SK-N-SH (cell line): ENCODE results near the gene SPINT2.

Experiments
- EP300 ChIP-seq, 2 experiments: IDR thresholded peaks; 2 replicates each; pipeline versions ENCODE4 v1.4.0 to v1.6.1; 2012; ENCODE audit warnings: borderline replicate concordance in 1 of 2, low read depth in 1 of 2, low read length in 1 of 2
- EZH2phosphoT487 ChIP-seq: fragments of 200-600 bp; sonication (generic); IDR thresholded peaks from 2 replicates; pipeline ENCODE4 v1.6.1; 2017; ENCODE audit warnings: low read depth, mixed run types, mild to moderate bottlenecking, antibody characterized with exemption, moderate library complexity, borderline replicate concordance
- FOXJ3 ChIP-seq: sonication (generic); formaldehyde crosslinking; IDR thresholded peaks from 2 replicates; pipeline ENCODE4 v1.5.1; 2020; ENCODE audit warnings: mild to moderate bottlenecking, missing genetic modification reagents
- GATA2 ChIP-seq: sonication (generic); formaldehyde crosslinking; IDR thresholded peaks from 2 replicates; pipeline ENCODE4 v1.5.0; 2020; ENCODE audit warnings: mild to moderate bottlenecking, missing genetic modification reagents
- MAX ChIP-seq: IDR thresholded peaks from 2 replicates; pipeline ENCODE4 v1.4.0; 2012; ENCODE audit warnings: low read depth
- NFIC ChIP-seq: IDR thresholded peaks from 2 replicates; pipeline ENCODE4 v1.4.0; 2012; ENCODE audit warnings: borderline replicate concordance
- NRF1 ChIP-seq: IDR thresholded peaks from 2 replicates; pipeline ENCODE4 v1.6.1; 2012; ENCODE audit warnings: low read depth, mild to moderate bottlenecking, low read length
- POLR2AphosphoS5 ChIP-seq: IDR thresholded peaks from 2 replicates; pipeline ENCODE4 v1.6.1; 2012; ENCODE audit warnings: low read depth, low read length
- TCF12 ChIP-seq: IDR thresholded peaks from 2 replicates; pipeline ENCODE4 v1.4.0; 2012
- TF ChIP-seq, protein P1 (sequence below): fragments of 200-600 bp; sonication (generic); IDR thresholded peaks from 2 replicates; pipeline ENCODE4 v1.6.1; 2017; ENCODE audit warnings: antibody characterized with exemption, mild to moderate bottlenecking, moderate library complexity
- TF ChIP-seq, protein P2 (sequence below): IDR thresholded peaks from 2 replicates; pipeline ENCODE4 v1.4.0; 2012; ENCODE audit warnings: low read depth, borderline replicate concordance
- TF ChIP-seq, protein P3 (sequence below): fragments of 150-350 bp; IDR thresholded peaks from 2 replicates; pipeline ENCODE4 v1.6.1; 2017; ENCODE audit warnings: antibody characterized with exemption, low read length, low read depth, borderline replicate concordance
- TF ChIP-seq, protein P4 (sequence below): IDR thresholded peaks from 2 replicates; pipeline ENCODE4 v1.4.0; 2012; ENCODE audit warnings: low read depth, borderline replicate concordance

- TF ChIP-seq, protein P1, sequence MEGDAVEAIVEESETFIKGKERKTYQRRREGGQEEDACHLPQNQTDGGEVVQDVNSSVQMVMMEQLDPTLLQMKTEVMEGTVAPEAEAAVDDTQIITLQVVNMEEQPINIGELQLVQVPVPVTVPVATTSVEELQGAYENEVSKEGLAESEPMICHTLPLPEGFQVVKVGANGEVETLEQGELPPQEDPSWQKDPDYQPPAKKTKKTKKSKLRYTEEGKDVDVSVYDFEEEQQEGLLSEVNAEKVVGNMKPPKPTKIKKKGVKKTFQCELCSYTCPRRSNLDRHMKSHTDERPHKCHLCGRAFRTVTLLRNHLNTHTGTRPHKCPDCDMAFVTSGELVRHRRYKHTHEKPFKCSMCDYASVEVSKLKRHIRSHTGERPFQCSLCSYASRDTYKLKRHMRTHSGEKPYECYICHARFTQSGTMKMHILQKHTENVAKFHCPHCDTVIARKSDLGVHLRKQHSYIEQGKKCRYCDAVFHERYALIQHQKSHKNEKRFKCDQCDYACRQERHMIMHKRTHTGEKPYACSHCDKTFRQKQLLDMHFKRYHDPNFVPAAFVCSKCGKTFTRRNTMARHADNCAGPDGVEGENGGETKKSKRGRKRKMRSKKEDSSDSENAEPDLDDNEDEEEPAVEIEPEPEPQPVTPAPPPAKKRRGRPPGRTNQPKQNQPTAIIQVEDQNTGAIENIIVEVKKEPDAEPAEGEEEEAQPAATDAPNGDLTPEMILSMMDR = no peak
- TF ChIP-seq EP300 (IDR thresholded peaks at IDR 0.05; ENCODE audit: borderline replicate concordance in 1 of 2, low read depth in 1 of 2, low read length in 1 of 2) = no peak
- no peak for TF ChIP-seq MAX
- no peak for TF ChIP-seq FOXJ3 (CRISPR knock-in tag)
- TF ChIP-seq NRF1 = no peak
- TF ChIP-seq, protein P2, sequence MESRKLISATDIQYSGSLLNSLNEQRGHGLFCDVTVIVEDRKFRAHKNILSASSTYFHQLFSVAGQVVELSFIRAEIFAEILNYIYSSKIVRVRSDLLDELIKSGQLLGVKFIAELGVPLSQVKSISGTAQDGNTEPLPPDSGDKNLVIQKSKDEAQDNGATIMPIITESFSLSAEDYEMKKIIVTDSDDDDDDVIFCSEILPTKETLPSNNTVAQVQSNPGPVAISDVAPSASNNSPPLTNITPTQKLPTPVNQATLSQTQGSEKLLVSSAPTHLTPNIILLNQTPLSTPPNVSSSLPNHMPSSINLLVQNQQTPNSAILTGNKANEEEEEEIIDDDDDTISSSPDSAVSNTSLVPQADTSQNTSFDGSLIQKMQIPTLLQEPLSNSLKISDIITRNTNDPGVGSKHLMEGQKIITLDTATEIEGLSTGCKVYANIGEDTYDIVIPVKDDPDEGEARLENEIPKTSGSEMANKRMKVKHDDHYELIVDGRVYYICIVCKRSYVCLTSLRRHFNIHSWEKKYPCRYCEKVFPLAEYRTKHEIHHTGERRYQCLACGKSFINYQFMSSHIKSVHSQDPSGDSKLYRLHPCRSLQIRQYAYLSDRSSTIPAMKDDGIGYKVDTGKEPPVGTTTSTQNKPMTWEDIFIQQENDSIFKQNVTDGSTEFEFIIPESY = no peak
- TF ChIP-seq TCF12 = no peak
- no peak for TF ChIP-seq NFIC
- TF ChIP-seq, protein P3, sequence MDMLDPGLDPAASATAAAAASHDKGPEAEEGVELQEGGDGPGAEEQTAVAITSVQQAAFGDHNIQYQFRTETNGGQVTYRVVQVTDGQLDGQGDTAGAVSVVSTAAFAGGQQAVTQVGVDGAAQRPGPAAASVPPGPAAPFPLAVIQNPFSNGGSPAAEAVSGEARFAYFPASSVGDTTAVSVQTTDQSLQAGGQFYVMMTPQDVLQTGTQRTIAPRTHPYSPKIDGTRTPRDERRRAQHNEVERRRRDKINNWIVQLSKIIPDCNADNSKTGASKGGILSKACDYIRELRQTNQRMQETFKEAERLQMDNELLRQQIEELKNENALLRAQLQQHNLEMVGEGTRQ = no peak
- no peak for TF ChIP-seq EZH2phosphoT487
- TF ChIP-seq GATA2 = no peak
- TF ChIP-seq, protein P4, sequence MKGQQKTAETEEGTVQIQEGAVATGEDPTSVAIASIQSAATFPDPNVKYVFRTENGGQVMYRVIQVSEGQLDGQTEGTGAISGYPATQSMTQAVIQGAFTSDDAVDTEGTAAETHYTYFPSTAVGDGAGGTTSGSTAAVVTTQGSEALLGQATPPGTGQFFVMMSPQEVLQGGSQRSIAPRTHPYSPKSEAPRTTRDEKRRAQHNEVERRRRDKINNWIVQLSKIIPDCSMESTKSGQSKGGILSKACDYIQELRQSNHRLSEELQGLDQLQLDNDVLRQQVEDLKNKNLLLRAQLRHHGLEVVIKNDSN = no peak
- TF ChIP-seq POLR2AphosphoS5 = no peak
Measured at GRCh38 chr19:38255383-38256014, 8.9 kb upstream of the SPINT2 start.
